GM21447 (cell line): ENCODE results near the gene MYLK4.

Experiments
- ATAC-seq: cut with Tn5 transposase; IDR thresholded peaks from one replicate; pipeline ENCODE4 v1.9.1; 2021; ENCODE audit not compliant: unreplicated experiment

MYLK4 gene

GRCh38 chr6:2756687-2757224 lies 6.0 kb upstream of the MYLK4 start:
- ATAC-seq, result no peak

DNA sequence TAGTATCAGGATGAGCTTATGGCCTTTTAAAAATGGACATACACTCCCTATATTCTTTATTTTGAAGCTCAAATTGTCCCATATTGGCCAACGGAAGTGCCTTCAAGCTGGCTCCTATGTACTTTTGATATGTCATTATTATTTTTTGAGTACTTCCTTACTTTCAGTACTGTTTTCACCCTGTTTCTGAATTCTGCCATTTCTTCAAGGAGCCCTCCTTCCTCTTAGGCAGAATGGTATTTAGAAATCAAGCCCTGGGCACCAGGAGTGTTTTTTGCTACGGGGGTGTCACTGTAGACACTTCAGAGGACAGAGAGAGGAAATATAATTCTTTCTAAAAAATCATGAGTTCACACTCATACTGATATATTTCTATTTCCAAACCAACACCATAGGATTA lies 5.5 kb upstream of the MYLK4 start:
- ATAC-seq, result no peak

GRCh38 chr6:2755456-2755855 lies 4.7 kb upstream of the MYLK4 start:
- ATAC-seq, result no peak

DNA sequence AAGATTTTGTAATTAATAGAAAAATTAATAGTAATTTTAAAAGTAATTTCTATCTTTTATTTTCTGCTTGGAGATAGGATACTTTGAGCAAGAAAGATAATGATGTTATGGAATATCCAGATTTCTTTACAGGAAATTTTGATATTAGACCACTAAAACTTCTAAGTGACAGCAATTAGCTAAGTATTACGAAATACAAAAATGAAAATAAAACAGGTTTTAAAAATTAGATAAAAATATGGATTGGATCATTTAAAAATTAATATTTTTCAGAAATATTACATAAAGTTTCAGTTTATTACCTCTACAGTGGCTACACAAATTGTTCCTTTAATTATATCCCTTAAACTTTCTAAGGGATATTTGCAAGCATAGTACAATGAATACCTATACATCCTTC lies 4.2 kb upstream of the MYLK4 start:
- no peak for ATAC-seq

DNA sequence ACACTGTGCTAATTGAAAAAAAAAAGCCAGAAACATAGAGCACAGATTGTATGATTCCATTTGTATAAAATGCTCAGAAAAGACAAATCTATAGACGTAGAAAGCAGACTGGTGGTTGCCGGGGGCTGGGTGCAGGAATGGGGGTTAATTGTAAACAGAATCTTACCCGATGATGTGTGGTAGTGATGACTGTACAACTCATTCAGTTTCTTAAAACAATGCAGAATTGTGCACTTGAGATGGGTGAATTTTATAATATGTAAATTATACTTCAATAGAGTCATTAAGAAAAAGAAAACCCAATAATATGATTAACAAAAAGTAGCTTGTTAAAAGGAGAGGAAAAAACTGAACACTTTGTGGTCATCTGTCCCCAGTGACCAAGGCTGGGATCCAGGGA lies 3.7 kb upstream of the MYLK4 start:
- no peak for ATAC-seq

GRCh38 chr6:2753743-2754142 lies 3.0 kb upstream of the MYLK4 start:
- ATAC-seq, result no peak

GRCh38 chr6:2753110-2753489 lies 2.4 kb upstream of the MYLK4 start:
- no peak for ATAC-seq

DNA sequence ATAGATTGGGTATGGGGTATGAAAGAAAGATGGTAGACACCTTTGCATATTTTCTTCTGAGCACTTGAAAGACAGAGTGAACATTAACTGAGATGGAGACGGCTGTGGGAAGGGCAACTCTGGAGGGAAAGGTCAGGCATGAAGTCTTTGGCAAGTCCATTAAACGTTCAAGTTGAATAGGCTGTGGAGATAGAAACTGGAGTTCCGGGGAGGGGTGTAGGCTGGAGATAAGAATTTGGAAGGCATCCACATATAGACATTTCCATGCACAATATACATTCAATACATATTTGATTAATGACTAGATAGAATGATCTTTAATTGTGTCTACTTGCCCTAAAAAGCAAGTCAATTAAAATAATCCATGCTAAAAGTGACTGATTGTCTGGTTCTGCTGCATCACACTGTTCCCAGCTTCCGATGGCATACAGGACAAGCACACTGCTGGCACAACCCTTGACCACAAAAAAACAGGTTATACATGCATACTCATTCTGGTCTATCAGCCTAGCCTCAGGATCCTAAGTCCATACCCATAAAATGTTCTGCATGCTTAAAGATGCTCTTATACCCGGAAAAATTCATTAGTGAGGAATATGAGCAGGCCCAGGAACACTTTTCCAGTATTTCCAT lies 1.9 kb upstream of the MYLK4 start:
- ATAC-seq, result no peak

DNA sequence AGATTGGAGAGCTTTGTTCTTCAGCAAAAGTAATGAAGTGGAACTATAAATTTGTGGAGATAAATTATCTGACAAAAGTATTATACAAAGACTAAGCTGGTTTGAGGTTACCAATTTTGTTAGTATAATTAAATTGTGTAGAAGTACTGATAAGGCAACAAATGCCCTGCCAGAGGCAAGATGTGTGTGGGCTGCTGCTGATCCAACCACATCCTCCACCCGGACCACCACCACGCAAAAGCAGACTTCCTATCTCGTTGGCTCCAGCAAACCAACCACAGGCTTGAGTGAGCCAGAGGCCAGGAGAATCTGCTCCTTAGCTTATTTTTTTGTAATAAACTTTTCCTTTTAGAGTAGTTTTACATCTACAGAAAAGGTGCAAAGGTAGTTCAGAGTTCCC lies 1.1 kb upstream of the MYLK4 start:
- ATAC-seq, result no peak

GRCh38 chr6:2749969-2750600 lies 637 bp downstream of the MYLK4 start:
- ATAC-seq, result no peak

GRCh38 chr6:2748183-2748582 lies 2.5 kb downstream of the MYLK4 start:
- ATAC-seq, result no peak

DNA sequence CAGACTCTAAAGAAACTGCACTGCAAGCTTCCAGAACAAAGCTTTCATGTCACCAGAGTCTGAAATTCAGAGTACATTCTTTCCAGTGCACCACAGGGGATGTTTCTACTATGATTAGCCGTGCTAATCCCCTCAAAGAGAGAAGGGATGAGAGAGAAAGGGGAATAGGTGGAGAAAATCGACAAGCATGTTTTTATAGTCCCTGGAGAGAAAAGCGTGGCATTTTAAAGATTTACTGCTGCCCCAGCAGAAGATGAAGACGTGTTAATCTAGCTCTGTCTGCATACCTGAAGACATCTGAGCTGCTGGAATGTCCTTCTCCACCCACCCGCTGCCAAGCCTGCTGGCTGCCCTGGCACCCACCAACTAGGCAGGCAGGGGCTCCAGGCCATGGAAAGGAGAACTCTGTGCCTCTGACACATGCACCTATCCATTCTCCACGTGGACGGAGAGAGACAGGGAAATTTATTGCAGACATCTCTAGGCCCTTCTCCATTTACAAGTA lies 4.1 kb downstream of the MYLK4 start:
- no peak for ATAC-seq

DNA sequence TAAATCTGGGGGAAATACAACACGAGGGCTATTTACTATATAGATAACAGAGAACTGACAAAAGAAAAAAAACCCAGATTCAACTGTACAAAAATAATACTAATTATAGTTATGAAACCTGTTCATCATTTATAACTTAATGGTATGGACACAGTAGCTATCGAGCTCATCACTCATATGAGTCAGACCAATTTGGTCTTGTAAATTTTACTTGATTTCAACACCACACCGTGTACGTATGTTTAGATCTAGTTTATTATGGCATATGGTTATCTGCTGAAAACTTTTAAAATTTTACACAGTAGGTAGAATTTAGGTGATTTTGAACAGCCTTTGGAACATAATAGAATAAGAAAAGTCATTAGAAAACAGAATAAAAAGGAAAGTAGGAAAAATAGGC lies 5.5 kb downstream of the MYLK4 start:
- no peak for ATAC-seq

GRCh38 chr6:2744778-2745177 lies 5.9 kb downstream of the MYLK4 start:
- ATAC-seq, result no peak

GRCh38 chr6:2744209-2744771 lies 6.4 kb downstream of the MYLK4 start:
- no peak for ATAC-seq

GRCh38 chr6:2743280-2744208 lies 7.2 kb downstream of the MYLK4 start:
- ATAC-seq, result no peak

DNA sequence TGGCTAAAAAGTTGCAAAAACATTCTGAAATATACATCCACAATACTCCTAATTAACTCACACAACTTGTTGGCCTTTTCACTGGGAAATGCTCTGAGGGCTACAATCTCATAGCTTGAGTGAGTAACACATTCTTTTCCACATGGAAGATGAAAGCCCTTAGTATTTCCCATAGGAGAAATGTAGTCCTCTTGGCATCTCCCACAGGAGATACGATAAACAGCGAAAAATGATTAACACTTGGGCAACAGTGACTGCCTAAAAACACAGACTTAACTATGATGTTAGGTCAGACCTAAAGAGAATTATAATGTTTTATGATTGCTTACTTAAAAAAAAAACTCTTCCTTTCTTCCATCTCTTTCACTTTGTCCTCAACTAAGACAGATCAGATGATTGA lies 9.0 kb downstream of the MYLK4 start:
- no peak for ATAC-seq

DNA sequence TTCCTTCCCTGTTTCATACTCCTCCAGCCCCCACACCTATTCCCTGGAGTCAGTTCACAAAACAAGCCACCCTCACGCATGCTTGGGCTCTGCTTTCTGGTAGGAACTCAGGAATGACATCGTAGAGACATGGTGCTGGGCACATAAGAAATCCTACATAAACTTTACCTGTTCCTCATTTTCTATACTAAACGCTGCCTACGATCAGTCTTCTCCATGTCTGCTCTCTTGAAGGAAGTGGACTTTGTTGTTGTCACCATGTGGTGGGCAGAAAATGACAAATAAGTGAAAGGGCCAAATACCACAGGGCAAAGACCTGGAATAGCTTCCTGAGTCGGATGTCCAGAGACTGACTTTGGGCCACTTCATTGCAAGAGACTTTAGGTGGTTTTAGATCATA lies 10.1 kb downstream of the MYLK4 start:
- no peak for ATAC-seq

- no peak for ATAC-seq
These were observed 11.4 kb downstream of the MYLK4 start for GRCh38 chr6:2739335-2739734.

DNA sequence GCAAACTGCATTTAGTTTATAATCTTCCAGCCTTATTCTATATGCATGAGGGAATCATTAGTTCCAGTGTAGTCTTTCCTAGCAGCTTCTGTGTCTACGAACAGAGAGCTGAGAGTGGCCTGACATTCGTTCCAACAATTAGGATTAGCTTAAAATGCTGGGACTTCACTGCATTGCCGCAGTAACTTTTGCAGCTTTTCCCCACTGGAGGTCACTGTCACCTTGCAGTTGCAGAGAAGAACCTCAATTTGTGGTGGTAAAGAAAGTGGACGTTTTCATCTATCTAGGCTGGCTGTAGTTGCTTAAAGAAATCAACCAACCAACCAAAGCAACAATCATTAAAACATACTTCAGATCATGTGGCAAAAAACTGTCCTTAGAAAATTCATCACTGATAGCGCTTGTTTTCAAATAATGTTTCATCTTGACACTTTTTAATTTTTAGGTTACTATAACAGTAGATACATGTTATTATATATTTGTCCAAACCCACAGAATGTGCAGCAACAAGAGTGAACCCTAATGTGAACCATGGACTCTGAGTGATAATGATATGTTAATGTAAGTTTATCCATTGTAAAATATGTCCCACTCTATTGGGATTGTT lies 12.2 kb downstream of the MYLK4 start:
- no peak for ATAC-seq

DNA sequence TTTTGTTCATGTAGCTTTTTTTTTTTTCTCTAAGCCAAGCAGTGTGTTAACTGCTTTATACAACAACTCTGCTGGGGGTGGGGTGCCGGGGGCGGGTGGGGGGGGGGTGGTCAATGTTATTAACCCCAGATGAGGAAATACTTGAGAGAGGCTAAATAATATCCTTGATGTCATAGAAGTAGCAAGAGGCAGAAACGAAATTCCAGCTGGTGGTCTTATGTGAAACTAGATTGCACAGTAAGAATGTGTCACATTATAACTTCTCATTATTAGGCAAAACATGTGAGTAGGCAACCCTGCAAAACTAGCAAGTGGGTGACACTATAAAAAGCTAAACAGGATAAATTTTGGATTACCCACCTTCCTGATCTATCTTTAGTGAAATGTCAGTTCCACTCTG lies 12.8 kb downstream of the MYLK4 start:
- ATAC-seq, result no peak
